ENCODE data around the gene ETF1.
"Not testable (repeated sequence)": the region's sequence is repeated elsewhere in the genome, so short reads cannot be mapped to it uniquely, and the experiment has no call there.

The ETF1 gene

GRCh38 chr5:138528208-138528607 lies 14.8 kb downstream of the ETF1 start:
- DNase-seq, result no peak

GRCh38 chr5:138527170-138527569 lies 15.9 kb downstream of the ETF1 start:
- DNase-seq, result no peak

DNA sequence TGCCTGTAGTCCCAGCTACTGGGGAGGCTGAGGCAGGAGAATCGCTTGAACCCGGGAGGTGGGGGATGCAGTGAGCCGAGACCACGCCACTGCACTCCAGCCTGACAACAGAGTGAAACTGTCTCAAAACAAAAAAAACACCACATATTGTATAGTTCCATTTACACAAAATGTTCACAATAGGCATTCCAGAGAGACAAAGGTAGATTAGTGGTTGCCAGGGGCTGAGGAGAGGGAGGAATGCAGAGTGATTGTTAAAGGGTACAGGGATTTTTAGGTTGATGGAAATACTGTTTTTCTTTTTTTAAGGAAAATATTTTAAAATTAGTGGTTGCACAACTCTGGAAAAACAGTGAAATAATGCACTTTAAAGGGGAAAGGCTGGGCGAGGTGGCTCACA lies 19.6 kb downstream of the ETF1 start:
- no peak for DNase-seq

DNA sequence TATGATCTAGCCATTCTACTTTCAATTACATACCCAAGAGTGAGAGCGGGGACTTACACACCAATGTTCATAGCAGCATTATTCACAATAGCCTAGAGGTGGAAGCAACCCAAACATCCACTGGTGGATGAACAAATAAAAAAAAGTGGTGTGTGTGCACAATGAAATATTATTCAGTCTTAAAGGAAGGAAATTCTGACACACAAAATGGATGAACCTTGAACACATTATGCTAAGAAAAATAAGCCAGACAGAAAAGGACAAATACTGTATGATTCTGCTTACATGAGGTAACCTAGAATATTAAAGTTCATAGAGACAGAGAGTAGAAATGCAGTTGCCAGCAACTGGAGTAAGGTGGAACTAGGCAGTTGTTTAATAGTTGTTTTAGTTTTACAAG lies 22.1 kb downstream of the ETF1 start:
- no peak for DNase-seq

- DNase-seq, result no peak
Measured at GRCh38 chr5:138517437-138517836, 25.6 kb downstream of the ETF1 start.

- DNase-seq, result no peak
Measured at GRCh38 chr5:138515556-138516245, 27.3 kb downstream of the ETF1 start.

DNA sequence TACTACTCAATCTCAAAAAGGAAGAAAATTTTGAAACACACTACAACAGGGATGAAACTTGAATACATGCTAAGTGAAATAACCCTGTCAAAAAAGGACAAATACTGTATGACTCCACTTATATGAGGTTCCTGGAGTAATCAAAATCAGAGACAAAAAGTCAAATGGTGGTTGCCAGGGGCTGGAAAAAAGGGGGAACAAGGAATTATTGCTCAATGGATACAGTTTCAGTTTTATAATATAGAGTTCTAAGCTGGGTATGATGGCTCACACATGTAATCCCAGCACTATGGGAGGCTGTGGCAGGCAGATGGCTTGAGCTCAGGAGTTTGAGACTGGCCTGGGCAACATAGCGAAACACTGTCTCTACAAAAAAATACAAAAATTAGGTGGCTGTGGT lies 29.0 kb downstream of the ETF1 start:
- no peak for DNase-seq

- DNase-seq, result no peak
Measured at GRCh38 chr5:138508958-138509357, 34.1 kb downstream of the ETF1 start.

- DNase-seq, result not testable (repeated sequence)
Measured at GRCh38 chr5:138507485-138507884, 35.6 kb downstream of the ETF1 start.

DNA sequence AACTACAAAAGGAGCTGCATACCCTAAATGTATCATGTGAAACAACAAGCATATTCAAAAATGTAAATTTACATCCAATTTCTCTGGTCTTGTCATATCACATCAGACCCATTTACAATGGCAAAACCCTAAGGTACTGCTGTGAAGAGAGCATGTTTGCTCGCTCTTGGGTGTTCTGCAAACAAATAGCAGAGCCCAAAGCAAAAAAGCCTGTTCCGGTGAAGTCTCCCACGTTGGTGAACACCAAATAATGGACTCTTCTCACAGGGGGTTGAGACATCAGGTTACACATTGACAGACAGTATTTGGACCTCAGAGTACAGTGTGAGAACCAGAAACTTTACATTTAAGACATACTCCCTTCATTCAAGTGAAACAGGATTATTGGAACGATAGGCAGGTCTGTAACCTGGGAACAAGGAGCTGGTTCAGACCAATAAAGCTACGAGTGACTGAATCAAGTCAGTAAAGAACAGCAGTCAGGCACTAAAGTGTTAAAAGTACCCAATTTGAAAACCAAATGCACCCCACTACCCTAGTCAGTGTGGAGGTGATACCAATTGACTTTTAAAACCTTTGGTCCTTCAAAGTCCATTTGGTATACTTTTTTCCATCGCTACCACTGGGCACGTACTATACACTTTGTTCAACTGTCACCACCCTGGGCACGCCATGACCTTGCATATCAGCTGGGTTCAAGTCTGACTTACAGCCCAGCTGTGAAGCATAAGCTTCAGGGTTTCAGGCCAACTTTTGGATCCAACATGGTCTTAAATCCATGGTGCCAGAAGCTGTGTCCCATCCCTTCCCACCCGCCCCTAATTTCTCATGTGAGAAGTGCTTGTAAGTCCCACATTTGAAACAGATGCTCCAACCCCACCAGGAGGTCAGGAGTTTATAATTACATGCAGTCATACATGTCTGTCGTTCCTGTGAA lies 36.4 kb downstream of the ETF1 start:
- no peak for DNase-seq

- peak; percentile 69 for DNase-seq
Measured at GRCh38 chr5:138504799-138505198, 38.2 kb downstream of the ETF1 start.

GRCh38 chr5:138503487-138504270 lies 39.4 kb downstream of the ETF1 start:
- DNase-seq, result peak; percentile 62

- no peak for DNase-seq
Measured at GRCh38 chr5:138502521-138502920, 40.5 kb downstream of the ETF1 start.

- DNase-seq, result no peak
Measured at GRCh38 chr5:138502121-138502520, 40.9 kb downstream of the ETF1 start.

DNA sequence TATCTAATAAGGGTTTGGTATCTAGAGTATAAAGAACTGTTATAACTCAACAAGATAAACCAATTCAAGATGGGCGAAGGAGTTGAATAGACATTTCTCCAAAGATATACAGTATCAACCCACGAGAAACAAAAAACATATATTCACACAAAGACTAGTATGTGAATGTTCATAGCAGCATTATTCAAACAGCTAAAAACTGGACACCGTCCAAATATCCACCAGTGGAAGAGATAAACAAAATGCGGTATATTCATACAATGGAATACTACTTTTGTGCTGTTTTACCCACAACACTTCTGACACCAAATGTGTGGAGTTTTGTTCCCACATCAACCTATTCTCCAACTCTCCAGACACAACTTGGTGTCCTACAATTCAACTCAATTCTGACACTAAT lies 44.7 kb downstream of the ETF1 start:
- no peak for DNase-seq

GRCh38 chr5:138495351-138495750 lies 47.7 kb downstream of the ETF1 start:
- no peak for DNase-seq

GRCh38 chr5:138492560-138493045 lies 50.4 kb downstream of the ETF1 start:
- no peak for DNase-seq

DNA sequence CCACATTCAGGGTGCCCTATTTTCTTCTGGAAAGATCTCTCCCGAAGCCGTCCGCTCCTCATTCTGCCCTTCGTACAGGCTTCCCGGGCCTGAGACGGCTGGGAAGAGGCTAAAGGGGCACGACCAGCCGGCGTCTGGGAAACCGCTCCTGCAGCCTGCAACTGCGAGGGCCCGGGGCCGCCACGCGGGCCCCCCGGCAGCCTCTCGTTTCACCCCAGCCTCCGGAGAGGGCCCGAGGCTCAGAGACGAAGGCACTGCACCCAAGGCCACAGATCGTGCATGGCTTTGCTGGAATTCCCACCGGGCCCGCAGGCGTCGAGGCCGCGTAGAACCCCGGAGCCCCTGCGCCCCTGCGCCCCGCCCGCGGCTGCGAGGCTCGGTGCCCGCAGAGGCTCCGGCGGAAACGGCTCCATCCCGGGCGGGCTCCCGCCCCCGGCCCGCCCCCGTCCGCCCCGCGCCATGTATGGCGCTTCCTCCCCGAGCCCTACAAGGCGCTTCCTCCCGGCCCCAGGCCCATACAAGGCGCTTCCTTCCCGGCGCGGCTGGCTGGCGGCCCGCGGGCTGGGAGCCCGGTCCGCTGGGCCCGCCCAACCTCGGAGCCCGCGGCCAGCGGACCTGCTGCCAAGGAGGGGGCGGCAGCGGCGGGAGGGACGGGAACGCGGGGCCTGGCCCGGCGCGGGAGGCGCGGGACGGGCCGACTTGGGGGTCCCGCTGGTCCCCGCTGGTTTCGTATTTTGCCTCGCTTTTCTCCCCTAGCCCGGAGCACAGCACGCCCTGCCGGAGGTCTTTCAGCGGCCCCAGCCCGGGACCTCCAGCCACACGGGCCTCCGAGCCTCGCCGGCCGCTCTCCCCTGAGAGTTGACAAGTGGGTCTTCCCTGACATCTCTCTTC lies 51.1 kb downstream of the ETF1 start:
- peak; percentile 66 for DNase-seq

DNA sequence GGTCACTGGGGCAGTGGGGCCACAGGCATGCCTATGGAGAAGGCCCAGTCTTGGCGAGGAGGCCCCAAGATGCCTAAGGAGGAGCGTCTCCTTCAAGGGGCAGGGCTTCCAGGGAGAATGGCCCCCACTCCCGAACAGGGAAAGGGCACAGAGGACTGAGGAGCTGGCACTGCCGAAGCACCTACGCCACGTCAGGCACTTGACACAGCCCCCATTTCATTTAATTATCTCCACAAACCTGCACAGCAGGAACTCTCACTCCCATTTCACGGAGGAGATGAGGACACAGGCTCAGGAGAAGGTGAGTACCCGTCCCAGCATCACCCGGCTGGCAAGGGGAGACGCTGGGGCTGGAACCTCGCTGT lies 51.8 kb downstream of the ETF1 start:
- DNase-seq, result no peak

- DNase-seq, result no peak
Measured at GRCh38 chr5:138490648-138491283, 52.3 kb downstream of the ETF1 start.

- DNase-seq, result peak; percentile 29
Measured at GRCh38 chr5:138489683-138490061, 53.4 kb downstream of the ETF1 start.

DNA sequence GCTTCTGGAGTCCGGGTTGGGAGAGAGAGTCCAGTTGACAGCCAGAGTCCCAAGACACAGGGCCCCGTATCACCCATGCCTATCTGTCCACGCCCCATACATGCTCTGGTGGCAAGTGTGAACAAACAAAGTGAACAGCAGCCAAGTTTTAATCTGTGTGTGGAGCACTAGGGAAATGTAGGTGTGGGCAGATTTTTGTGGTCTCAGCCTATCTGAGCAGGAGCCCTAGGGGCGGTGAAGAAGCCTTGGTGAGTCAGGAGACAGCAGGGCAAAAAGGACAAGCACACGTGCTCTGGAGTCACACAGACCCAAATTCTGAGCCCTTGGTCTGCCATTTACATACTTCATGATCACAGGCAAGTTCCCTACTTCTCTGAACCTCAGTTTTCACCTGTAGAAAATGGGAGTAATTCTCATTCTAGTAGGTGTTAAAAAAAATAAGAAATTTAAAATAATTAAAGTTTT lies 54.5 kb downstream of the ETF1 start:
- DNase-seq, result no peak
